BE2C (cell line): ENCODE data around the gene PTPRN2.
"Not testable (repeated sequence)": the region's sequence is repeated elsewhere in the genome, so short reads cannot be mapped to it uniquely, and the experiment has no call there.

Experiments used
- DNase-seq: peaks from one replicate; pipeline ENCODE4 v3.0.0-alpha.2; 2020
- H3K27me3 ChIP-seq: fragments of 250-450 bp; sonication (Bioruptor Pico); 2 replicates; pipeline ENCODE4 v1.5.1; 2020; ENCODE audit warnings: mild to moderate bottlenecking
- H3K36me3 ChIP-seq: fragments of 250-450 bp; sonication (Bioruptor Pico); 2 replicates; pipeline ENCODE4 v1.5.1; 2020; ENCODE audit warnings: mild to moderate bottlenecking
- H3K4me1 ChIP-seq: fragments of 250-450 bp; sonication (Bioruptor Pico); 2 replicates; pipeline ENCODE4 v1.5.1; 2020
- H3K4me3 ChIP-seq: 2 replicates; pipeline ENCODE4 v1.5.1; 2011; ENCODE audit warnings: low read depth, low read length
- H3K9me3 ChIP-seq: fragments of 250-450 bp; sonication (Bioruptor Pico); 2 replicates; pipeline ENCODE4 v1.5.1; 2020
- CTCF ChIP-seq: IDR thresholded peaks from 2 replicates; pipeline ENCODE4 v1.5.1; 2012; ENCODE audit warnings: mild to moderate bottlenecking, low read depth, low read length

The PTPRN2 gene

GRCh38 chr7:158537516-158537882 lies 50.1 kb downstream of the PTPRN2 start:
- Histone ChIP-seq H3K9me3 (no peaks in the 10 kb centered on the region), H3K4me1 (no peaks in the 10 kb centered on the region), H3K27me3 (no peaks in the 10 kb centered on the region), H3K4me3 (no peak overlapping the region), H3K36me3 (no peaks in the 10 kb centered on the region)
- TF ChIP-seq CTCF: no peak
- DNase-seq: no peak

- H3K36me3 ChIP-seq: no peaks in the 10 kb centered on the region
- DNase-seq: no peak
- H3K9me3 ChIP-seq: no peaks in the 10 kb centered on the region
- no peaks in the 10 kb centered on the region for H3K4me1 ChIP-seq
- H3K4me3 ChIP-seq: no peak overlapping the region
- no peaks in the 10 kb centered on the region for H3K27me3 ChIP-seq
- no peak for TF ChIP-seq CTCF
Observed at GRCh38 chr7:158536871-158537515, 50.6 kb downstream of the PTPRN2 start.

- H3K9me3 ChIP-seq: no peaks in the 10 kb centered on the region
- no peak for DNase-seq
- no peaks in the 10 kb centered on the region for H3K4me1 ChIP-seq
- TF ChIP-seq CTCF: no peak
- H3K4me3 ChIP-seq: no peak overlapping the region
- no peaks in the 10 kb centered on the region for H3K27me3 ChIP-seq
- no peaks in the 10 kb centered on the region for H3K36me3 ChIP-seq
Observed at GRCh38 chr7:158535079-158535478, 52.5 kb downstream of the PTPRN2 start.

- no peaks in the 10 kb centered on the region for H3K36me3 ChIP-seq
- no peak for TF ChIP-seq CTCF
- no peak overlapping the region for H3K4me3 ChIP-seq
- no peaks in the 10 kb centered on the region for H3K9me3 ChIP-seq
- H3K27me3 ChIP-seq: no peaks in the 10 kb centered on the region
- no peak for DNase-seq
- no peaks in the 10 kb centered on the region for H3K4me1 ChIP-seq
Observed at GRCh38 chr7:158534598-158534997, 53.0 kb downstream of the PTPRN2 start.

GRCh38 chr7:158534134-158534515 lies 53.5 kb downstream of the PTPRN2 start:
- not testable (repeated sequence) for H3K9me3 ChIP-seq, H3K4me3 ChIP-seq, H3K27me3 ChIP-seq, DNase-seq, H3K4me1 ChIP-seq, H3K36me3 ChIP-seq

GRCh38 chr7:158533386-158534133 lies 54.1 kb downstream of the PTPRN2 start:
- no peaks in the 10 kb centered on the region for H3K36me3 ChIP-seq
- no peaks in the 10 kb centered on the region for H3K9me3 ChIP-seq
- H3K4me3 ChIP-seq: no peak overlapping the region
- H3K27me3 ChIP-seq: no peaks in the 10 kb centered on the region
- no peak for TF ChIP-seq CTCF
- no peaks in the 10 kb centered on the region for H3K4me1 ChIP-seq
- no peak for DNase-seq
